RWPE1 (cell line): Measurements from ENCODE around the gene TFRC.
"Not testable (repeated sequence)": the region's sequence is repeated elsewhere in the genome, so short reads cannot be mapped to it uniquely, and the experiment has no call there.

Experiments used
- CTCF ChIA-PET: fragments of 350-600 bp; sonication (Branson Sonifier 250); formaldehyde crosslinking; extraction: SDS; loops from one replicate; lab custom pipeline; 2021; lab: Yijun Ruan, JAX
- POLR2A ChIA-PET: fragments of 400-600 bp; formaldehyde crosslinking; extraction: SDS; loops from one replicate; lab custom pipeline; 2020; ENCODE audit warnings: antibody characterized with exemption; ENCODE audit not compliant: low non-redundant PET; lab: Yijun Ruan, JAX
- DNase-seq: peaks from one replicate; pipeline ENCODE4 v3.0.0; 2012; ENCODE audit warnings: low spot score
- H3K27ac ChIP-seq: fragments of 450-650 bp; 2 replicates; pipeline ENCODE4 v1.5.1; 2017
- CTCF ChIP-seq: fragments of 450-650 bp; conservative IDR thresholded peaks from 2 replicates; pipeline ENCODE4 v1.5.1; 2017; ENCODE audit warnings: low read depth, mild to moderate bottlenecking

Gene TFRC

GRCh38 chr3:196072313-196072712, 9.6 kb downstream of the TFRC start:
- ChIA-PET CTCF (interaction anchor here (0.5 to 2.3 kb wide), 2 partner anchors 126 to 129 kb away, joined by 3 to 16 read pairs; no protein-coding TSS in a partner anchor), POLR2A (no interaction called here)
- no peak overlapping the region for H3K27ac ChIP-seq
- no peak for TF ChIP-seq CTCF
- no peak for DNase-seq

DNA sequence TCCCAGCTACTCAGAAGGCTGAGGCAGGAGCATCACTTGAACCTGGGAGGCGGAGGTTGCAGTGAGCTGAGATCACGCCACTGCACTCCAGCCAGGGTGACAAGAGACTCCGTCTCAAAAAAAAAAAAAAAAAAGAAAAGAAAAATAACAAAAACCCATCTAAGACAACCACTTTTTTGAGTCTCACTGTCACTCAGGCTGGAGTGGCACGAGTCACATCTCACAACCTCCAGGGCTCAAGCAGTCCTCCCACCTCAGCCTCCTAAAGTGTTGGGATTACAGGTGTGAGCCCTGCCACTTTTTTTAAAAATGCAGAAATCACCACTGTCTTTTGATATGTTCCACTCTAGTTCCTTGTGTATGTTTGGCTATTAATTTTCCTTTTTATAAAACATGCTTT, 13.1 kb downstream of the TFRC start:
- CTCF ChIA-PET = interaction anchor here (0.6 kb wide), 1 partner anchor 270 kb away, joined by 3 read pairs; no protein-coding TSS in a partner anchor
- DNase-seq, H3K27ac ChIP-seq, POLR2A ChIA-PET: not testable (repeated sequence)

- H3K27ac ChIP-seq = no peak overlapping the region
- no peak for TF ChIP-seq CTCF
- ChIA-PET POLR2A (no interaction called here), CTCF (no interaction called here)
- no peak for DNase-seq
These were observed 14.5 kb downstream of the TFRC start for GRCh38 chr3:196067439-196067838.

DNA sequence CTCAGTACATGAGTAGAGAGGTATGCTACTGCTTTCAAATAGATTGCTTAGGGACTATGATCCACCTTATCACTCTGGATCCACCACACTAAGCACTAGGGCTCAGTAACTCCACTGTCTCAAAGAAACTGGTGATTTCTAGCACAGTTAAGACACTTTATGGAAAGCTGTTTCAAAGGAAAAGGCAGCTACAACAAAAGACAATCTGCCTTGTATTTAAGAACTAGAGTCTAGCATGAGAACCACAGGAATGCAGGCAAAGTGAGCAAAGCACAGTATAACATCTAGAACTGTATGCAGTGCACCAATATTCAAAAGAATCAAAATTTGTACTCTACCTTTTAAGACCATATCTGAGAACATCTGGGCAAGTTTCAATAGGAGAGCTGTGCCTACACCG, 17.9 kb downstream of the TFRC start:
- POLR2A ChIA-PET = interaction anchor here (0.6 kb wide), 1 partner anchor 10 kb away, joined by 7 read pairs; no protein-coding TSS in a partner anchor
- H3K27ac ChIP-seq = no peak overlapping the region
- no peak for TF ChIP-seq CTCF
- no peak for DNase-seq
- CTCF ChIA-PET = no interaction called here

DNA sequence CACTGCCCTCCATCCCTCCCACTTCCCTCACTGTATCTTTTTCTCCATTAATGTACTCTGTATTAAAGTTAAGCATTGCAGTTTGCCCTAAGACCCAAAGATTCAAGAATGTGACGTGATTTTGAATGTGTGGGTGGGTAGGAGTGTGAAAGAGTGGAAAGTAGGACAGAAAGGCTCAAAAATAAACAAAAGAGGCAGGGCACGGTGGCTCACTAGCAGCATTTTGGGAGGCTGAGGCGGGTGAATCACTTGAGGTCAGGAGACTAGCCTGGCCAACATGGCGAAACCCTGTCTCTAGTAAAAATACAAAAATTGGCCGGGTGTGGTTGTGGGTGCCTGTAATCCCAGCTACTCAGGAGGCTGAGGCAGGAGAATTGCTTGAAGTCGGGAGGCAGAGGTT, 18.4 kb downstream of the TFRC start:
- CTCF ChIA-PET = interaction anchor here (0.6 kb wide), 1 partner anchor 40 kb away, joined by 4 read pairs; no protein-coding TSS in a partner anchor

GRCh38 chr3:196063049-196063448, 18.8 kb downstream of the TFRC start:
- TF ChIP-seq CTCF = no peak
- no peak for DNase-seq
- ChIA-PET CTCF (interaction anchor here (0.6 kb wide), 1 partner anchor 41 kb away, joined by 4 read pairs; no protein-coding TSS in a partner anchor), POLR2A (no interaction called here)
- H3K27ac ChIP-seq = no peak overlapping the region

More for the DNA sequence above, 18.4 kb downstream of the TFRC start:
- DNase-seq = no peak
- POLR2A ChIA-PET = no interaction called here
- TF ChIP-seq CTCF = no peak
- H3K27ac ChIP-seq = no peak overlapping the region

DNA sequence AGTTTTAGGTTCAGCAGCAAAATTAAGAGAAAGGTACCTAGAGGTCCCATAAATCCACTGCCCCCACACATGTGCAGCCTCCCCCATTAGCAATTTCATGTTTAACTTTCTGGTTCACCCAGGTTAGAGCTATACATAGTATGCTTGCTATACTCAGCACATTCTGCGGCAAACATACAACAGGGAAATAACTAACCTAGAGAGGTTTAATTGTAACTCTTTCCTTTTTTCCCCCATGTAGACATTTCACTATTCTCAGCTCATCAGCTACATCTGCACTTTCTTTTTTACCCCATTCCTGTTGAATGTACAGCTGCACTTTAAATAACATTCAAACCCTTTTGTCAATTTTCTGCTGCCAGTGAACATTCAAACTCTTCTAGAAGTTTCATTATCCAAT, 21.1 kb downstream of the TFRC start:
- DNase-seq = no peak
- ChIA-PET POLR2A (no interaction called here), CTCF (no interaction called here)
- no peak overlapping the region for H3K27ac ChIP-seq
- TF ChIP-seq CTCF = no peak
